Stimulated activated CD4-positive, alpha-beta T cell treated with anti-CD3 and anti-CD28 coated beads, TNF-alpha, amount 100 ng/mL, for 48 hours (primary cell): ENCODE measurements around the gene VMAC.

Experiments used
- DNase-seq, 3 donors: peaks; one replicate each; pipeline ENCODE4 v3.0.0-alpha.2; 2020; ENCODE audit warnings: low read depth in 3 of 3

VMAC gene

DNA sequence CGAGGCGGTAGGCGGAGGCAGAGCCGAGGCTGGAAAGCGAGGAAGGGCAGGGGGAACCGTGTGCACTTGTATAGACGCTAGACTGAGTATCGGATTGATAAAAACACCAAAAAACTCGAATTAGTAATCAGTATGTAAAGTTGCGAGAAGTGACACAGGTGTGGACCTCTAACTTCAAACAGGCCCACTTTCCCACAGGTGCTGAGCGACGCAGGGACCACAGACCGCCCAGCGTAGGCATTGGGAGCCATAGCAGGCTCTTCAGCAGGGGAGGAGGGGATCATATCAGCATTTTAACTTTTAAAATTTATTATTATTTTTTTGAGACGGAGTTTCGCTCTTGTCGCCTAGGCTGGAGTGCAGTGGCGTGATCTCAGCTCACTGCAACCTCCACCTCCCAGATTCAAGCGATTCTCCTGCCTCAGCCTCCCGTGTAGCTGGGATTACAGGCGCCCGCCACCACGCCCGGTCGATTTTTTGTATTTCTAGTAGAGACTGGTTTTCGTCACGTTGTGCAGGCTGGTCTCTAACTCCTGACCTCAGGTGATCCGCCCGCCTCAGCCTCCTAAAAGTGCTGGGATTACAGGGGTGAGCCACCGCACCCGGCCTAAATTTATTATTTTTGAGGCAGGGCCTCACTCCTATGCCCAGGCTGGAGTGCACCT lies 574 bp downstream of the VMAC start:
- DNase-seq: no peak

DNA sequence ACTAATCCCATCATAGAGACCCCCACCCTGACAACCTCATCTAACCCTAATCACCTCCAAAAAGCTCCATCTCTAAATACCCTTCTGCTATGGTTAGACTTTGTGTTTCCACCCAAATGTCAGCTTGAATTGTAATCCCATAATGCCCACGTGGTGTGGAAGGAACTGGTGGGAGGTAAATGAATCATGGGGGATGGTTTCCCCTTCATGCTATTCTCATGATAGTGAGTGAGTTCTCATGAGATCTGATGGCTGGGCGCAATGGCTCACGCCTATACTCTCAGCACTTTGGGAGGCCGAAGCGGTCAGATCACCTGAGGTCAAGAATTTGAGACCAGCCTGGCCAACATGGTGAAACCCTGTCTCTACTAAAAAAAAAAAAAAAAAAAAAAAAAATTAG lies 2.6 kb downstream of the VMAC start:
- DNase-seq: no peak

DNA sequence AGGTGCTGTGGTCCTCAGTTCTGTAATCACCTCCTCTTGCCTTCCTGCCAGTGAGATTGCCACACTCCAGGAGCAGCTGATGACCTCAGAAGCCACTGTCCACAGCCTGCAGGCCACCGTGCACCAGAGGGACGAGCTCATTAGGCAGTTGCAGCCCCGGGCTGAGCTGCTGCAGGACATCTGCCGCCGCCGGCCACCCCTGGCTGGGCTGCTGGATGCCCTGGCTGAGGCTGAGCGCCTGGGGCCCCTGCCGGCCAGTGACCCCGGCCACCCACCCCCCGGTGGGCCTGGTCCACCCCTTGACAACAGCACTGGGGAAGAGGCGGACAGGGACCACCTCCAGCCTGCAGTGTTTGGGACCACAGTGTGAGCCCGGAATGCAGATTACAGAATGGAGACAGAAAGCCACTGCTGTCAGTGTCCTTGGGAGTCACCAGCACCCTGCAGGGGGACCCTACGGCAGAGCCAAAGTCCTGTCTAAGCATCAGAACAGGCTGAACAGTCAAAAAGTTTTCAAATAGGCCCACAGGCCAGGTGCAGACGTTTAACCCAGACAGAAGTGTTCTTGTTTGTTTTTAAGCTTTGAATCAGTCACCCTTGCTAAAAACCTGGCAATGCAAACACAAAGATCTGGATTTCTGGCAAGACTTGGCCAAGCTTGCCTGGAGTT lies 4.2 kb downstream of the VMAC start:
- no peak for DNase-seq

DNA sequence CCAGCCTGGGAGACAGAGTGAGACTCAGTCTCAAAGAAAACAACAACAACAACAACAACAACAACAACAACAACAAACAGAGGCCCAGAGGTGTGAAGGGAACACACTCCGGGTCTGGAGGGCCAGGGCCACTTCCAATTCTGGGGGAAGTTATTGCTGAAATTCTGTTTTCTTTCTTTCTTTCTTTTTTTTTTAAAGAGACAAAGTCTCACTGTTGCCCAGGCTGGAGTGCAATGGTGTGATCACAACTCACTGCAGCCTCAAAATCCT lies 5.9 kb downstream of the VMAC start:
- DNase-seq: no peak

DNA sequence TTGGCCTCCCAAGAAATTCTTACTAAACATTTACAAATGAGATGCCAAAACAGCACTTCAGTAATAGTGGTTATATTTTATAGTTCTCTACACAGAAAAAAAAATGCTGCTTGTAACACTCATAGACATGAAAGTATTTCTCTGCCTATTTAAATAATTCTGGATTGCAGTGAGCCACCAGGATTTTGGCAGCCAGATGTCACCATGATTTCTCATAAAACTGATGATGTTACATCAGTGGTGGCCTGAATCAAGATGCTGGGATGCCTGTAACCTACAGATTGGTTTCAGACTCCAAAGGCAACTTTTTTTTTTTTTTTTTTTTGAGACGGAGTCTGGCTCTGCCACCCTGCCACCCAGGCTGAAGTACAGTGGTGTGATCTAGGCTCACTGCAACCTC lies 6.7 kb downstream of the VMAC start:
- no peak for DNase-seq

DNA sequence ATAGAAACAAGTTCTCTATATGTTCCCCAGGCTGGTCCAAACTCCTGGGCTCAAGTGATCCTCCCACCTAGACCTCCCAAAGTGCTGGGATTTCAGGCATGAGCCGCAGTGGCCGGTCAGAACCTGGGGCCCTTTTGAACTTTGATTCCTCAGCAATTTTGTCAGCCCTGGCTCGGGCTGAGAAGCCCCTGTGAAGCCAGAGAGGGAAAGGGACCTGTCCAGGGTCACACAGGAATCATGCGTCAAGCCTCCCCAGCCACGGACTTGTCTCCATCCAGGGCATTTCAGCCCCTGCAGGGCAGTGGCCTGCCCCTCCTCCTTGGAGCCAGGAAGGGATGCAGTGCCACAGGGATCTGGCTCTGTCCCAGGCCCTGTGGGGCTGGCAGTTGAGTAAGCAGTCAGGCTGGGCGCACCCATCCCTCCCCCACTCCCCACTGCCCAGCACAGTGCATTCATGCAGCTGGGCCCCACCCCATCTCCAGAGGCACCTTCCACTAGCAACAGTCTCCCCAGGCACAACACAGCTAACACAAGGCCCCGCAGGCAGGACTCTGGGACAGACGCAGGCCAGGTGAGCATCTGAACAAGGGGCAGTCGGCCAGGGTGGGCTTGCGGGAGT lies 9.2 kb downstream of the VMAC start, which contains the start of gene CAPS:
Gene CAPS, plus strand, starts transcription at position 516 of the 619 bp plus-strand sequence. CDS start 153 bp downstream, outside the sequence.
- no peak for DNase-seq

DNA sequence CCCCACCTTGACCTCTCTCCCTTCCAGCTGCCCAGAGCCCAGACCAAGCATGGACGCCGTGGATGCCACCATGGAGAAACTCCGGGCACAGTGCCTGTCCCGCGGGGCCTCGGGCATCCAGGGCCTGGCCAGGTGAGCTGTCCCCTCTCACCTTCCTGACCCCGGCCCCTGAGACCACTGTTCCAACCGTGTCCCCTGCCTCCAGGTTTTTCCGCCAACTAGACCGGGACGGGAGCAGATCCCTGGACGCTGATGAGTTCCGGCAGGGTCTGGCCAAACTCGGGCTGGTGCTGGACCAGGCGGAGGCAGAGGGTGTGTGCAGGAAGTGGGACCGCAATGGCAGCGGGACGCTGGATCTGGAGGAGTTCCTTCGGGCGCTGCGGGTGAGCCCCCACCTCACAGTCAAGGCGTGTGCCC lies 9.7 kb downstream of the VMAC start:
- no peak for DNase-seq

DNA sequence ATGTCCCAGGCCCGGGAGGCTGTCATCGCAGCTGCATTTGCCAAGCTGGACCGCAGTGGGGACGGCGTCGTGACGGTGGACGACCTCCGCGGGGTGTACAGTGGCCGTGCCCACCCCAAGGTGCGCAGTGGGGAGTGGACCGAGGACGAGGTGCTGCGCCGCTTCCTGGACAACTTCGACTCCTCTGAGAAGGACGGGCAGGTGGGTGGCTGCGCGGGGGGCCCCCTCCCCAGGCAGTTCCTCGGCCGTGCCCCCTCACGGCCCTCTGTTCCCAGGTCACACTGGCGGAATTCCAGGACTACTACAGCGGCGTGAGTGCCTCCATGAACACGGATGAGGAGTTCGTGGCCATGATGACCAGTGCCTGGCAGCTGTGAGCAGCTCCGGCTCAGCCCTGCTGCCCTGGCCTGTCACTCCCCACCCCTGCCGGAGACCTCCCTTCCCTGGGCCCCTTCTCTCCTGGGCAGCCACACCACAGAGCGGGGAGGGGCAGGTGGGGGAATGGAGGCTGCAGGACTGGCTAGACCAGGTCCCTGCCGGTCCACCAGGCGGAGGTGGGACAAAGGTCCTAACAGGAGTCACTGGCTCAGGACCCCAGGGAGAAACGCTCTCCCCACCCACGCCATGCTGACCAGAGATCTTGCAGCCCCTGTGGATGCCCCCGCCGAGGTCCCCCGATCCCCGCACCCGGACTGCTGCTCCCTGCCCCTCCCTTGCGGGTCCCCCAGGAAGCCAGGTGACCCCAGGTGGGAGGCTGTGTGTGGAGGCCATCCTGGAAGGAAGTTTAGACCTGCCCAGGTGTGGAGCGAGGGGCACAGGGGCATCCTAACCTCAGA lies 10.5 kb downstream of the VMAC start:
- DNase-seq: no peak

DNA sequence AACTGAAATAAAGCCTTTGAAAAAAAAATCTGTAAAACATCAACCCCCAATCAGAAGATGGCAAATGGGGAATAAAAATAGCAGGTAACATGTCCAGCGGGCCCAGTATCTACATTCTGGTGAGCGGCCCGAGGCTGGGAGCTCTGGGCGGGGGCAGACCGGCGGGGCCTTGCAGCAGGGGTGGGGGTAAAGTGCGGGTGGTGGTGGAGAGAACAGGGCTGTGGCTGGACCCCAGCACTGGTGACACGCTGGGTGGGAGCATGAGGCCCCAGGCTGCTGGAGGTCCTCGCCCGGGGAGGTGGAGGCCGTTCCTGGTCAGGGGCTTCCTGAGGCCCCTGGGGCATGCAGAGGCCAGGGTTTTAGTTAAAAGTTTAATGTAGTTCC lies 11.1 kb downstream of the VMAC start:
- DNase-seq: no peak

DNA sequence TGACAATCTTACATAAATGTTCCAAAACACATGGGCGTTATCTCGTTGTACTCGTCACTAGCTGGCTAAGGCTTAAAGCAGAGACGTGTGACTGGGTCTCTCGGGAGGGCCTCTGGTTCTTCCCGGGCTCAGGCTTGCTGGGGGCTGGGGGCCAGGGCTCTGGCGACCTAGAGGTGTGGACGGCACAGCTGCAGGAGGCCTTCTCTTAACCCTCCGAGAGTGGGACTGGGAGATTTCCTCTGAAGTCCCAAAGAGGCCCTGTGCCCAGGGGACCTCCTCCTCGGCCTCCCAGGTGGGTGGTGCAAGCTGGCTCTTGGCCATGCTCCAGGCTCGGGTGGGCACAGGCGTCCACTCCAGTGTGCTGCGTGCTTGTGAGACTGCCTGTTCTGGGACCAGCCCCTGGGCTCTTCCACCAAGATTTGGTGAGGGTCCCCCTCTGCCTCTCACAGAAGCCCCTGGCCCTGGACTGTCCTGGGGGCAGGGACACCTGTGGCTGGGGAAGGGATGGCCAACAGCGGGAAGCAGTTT lies 11.6 kb downstream of the VMAC start:
- DNase-seq: no peak

DNA sequence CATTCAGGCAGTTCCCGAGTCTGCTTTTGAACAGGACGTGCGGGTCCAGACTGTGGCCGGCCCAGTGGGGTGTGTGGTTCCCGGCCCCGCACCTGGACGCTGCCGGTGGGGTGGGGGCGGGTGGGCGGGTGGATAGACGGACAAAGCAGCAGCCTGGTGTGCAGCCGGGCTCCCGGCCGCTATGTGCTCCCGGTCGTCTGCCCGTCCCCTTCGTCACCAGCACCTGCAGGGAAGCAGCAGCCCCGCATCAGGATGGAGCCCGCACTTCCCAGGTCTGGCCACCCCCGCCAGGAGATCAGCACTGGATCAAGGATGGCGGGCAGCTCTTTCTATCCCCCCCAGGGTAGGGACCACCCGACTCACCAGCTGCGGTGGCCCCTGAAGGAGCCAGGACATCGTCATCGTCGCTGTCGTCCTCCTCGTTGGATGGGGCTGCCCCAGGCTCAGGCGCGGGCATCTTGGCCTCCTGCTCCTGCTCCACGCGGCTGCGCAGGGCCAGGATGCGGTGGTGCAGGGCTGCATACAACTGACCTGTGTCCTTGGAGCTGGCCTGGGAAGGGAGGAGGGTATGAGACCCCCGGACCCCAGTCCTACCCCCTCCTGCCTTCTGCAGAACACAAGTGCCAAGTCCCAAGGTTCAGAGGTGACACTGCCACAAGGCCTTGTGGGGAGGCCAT lies 12.9 kb downstream of the VMAC start:
- DNase-seq: no peak

DNA sequence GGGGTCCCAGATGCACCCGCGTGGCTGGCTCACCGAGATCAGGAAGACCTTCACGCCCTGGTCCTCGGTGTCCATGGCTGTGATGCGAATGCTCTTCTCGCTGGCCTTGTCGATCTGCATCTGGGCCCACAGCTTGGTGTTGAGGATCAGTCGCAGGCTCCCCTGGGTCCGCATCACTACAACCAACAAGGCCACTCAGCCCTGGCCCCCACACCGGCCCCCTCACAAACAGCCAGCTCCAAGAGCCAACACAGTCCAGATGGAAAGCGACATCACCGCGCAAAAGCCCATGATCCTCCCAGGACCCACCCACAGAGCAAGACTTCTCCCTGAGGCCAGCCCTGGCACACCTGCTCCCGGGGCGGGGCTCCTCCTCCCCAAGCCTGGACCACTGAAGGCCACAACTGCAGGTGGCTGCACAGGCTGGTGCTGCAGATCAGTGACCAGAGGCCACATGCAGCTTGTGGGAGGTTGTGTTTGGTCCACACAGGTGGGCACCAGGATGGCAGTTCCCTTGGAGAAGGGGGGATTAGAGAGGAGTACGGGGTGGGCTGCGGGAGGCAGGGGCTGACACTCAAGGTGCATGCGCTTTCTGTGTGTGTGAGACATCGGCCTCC lies 13.9 kb downstream of the VMAC start:
- DNase-seq: no peak

DNA sequence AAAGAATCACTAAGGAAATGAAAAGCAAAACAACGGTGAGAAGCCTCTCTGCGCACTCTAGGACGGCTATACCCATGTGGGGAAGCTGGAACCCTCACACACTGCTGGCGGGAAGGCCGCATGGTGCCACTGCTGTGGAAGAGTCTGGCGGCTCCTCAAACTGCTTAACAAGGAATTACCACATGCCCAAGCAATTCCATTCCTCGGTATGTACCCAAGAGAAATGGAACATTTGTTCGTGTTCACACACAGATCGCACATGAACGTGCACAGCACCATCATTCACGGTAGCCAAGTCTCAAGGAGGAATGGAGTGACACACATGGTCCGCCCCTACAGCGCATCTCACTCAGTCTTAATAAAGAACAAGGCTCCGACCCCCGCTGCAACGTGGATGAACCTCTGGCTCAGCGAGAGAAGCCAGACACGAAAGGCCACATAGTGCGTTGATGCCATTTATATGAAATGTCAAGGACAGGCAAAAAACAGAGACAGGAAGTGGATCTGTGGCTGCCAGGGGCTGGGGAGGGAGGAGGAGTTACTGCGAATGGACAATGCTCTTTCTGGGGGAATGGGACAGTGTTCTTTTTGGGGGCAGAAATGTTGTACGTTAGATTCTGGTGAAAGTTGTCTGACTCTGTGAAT lies 17.0 kb downstream of the VMAC start:
- no peak for DNase-seq

DNA sequence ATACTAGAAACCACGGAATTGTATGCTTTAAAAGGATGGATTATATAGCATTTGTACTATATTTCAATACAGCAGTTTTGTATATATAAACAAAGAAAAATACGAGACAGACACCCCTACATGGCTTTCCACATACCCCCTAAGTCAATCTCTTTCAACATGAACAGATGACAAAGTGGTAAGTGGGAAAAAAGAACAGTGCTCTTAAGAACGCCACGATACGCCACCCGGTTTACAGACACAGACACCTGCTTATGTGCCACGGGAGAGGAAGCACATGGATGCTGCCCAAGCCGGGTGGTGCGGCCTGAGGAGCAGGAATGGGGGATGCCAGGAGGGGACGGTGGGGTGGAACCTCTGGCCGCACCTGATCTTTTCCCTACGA lies 17.5 kb downstream of the VMAC start:
- DNase-seq: no peak

DNA sequence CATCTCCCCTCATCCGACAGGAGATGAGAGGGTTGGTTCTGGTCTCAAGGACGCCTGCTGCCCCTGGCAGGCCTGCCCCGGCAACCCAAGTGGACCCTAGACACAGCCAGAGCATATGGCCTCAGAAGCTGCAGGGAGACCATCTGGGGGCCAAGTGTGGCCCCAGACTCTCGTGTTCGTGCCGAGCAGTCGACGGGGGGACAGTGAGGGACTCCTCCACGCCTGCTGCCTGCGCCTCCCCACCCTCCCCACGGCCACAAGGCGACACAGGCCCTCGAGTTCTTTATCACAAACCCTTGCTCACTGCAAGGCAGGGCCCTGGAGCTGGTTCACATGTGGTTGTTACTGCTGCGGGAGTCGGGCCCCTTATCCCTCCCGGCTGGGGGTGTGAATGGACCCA lies 18.7 kb downstream of the VMAC start:
- no peak for DNase-seq

DNA sequence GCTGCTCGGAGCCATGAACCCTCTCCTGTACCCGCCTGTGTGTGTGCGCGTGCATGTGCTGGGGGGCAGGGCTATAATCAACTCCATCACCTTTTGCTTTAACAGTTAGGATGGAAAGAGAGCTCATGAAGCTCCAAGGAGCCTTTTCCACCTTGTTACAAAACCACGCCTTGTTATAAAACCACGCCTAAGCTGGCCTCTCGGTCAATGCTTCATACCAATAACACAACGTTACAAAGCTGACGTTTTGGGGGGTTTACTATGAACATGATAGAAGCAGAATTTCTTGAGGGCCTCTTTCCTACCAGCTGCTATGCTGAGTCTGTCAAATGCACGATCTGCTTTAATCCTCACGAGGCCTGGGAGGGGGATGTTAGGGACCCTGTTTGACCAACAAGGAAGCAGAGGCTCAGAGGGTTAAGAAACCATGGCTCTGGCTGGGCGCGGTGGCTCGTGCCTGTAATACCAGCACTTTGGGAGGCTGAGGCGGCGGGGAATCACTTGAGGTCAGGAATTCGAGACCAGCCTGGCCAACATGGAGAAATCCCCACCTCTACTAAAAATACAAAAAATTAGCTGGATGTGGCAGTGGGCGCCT lies 21.3 kb downstream of the VMAC start:
- DNase-seq: no peak

DNA sequence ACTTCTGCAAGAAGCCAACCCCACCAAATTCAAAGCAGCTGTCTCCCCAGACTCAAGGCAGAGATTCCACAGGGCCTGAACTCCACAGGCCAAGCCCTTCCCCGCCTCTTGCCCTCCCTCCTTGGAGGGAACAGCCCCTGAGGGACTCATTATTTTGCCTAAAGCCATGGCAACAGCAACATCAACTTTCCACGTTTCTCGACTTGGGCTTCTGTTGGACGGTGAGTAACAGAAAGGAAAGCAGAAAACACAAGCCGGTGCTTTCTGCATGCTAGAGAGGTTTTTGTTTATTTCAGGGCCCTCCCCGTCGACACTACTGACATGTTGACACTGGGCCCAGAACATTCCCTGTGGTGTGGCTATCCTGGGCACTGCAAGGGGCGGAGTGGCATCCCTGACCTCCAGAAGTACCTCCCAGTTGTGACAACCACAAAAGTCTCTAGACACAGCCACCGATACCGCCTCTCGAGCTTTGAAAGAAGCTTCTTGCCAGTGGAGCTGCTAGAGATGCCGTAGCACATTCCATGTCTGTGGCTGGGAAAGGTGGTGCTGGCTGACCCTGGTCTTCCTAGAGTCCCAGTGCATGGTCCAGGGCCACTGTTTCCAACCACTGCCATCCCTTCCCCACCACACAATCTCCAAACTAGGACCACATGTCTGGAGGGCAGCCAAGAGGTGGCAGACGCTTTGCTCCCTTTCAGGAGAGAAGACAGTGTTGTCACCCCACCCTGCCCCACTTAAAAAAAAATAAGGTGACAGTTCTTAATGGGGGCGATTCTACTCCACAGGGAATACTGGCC lies 22.2 kb downstream of the VMAC start:
- DNase-seq: no peak

DNA sequence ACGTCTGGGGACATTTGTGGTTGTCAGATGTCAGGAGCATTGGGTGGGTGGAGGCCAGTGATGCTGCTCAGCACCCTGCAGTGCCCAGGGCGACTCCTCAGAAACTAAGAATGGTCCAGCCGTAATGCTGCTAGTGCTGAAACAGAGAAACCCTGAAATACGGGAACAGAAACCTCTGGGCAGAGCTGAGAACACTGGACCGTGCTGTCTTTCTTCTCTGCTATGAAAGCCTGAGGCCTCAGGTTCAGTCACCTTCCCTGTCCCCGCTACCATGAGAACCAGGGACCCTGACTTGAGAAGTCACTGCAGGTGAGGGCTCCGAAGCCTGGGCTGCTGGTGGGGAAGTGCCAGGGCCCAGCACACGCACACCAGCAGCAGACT lies 22.8 kb downstream of the VMAC start:
- DNase-seq: no peak

DNA sequence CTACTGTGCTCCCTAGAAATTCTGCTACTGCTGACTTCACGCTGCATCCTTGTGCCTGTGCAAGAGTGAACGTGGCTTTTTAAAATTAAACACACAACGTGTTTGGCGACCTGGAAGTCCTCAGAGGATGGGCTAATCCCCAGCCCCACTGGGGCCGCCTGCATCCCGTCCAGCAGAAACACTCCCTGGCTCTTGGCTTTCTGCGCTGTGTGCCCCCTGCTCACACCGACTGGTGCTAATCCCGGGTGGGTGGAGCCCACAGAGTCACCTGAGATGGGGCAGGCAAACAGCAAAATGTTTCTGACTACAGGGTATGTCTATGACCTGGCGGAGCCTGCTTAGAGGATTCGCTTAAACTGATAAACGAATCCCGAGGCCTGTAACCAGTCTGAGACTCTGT lies 24.5 kb downstream of the VMAC start:
- no peak for DNase-seq

DNA sequence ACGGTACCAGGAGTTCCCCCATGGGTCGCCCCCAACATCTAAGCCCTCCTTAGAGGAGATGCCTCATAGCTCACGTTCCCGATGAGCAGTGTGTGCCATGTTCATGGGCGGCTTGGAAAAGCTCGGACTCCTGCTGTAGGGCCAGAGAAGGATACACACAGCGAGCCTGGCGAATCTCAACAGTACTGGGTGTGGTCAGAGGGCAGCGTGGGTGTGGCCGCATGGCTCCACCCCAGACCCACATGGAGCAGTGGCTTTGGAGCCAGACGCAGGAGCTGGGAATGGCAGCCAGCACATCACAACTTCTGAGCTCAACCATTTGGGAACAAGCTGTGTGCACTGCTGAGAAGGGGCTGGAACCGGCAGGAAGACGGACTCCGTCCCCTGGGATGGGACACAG lies 25.0 kb downstream of the VMAC start:
- no peak for DNase-seq
